Stimulated activated naive B cell treated with anti-CD40 and anti-IgM and Interleukin-4, amounts not matched to agents 10 μg/mL and 1 μg/mL and 100 μg/mL, for 72 hours (primary cell): Measurements from ENCODE around the gene MYL9.

Experiments
- ATAC-seq, 2 donors: fragments of 150-1000 bp; cut with Tn5 transposase; replicated peaks; 2 replicates each; pipeline ENCODE4 v1.10.0; 2021; ENCODE audit warnings: moderate library complexity in 1 of 2
- DNase-seq: peaks from one replicate; pipeline ENCODE4 v3.0.0; 2021
- H3K27ac Mint-ChIP-seq: one replicate; pipeline ENCODE4 v1.8.0; 2022; ENCODE audit warnings: mild to moderate bottlenecking, mixed read lengths
- H3K27me3 Mint-ChIP-seq, 2 donors: one replicate each; pipeline ENCODE4 v1.8.0; 2022; ENCODE audit warnings: mixed read lengths in 2 of 2
- H3K36me3 Mint-ChIP-seq, 2 donors: one replicate each; pipeline ENCODE4 v1.8.0; 2022; ENCODE audit warnings: mixed read lengths in 2 of 2, mild to moderate bottlenecking in 1 of 2
- H3K4me1 Mint-ChIP-seq, 2 donors: one replicate each; pipeline ENCODE4 v1.8.0; 2022; ENCODE audit warnings: mixed read lengths in 2 of 2, mild to moderate bottlenecking in 1 of 2
- H3K4me3 Mint-ChIP-seq, 2 donors: one replicate each; pipeline ENCODE4 v1.8.0; 2022; ENCODE audit warnings: mild to moderate bottlenecking in 2 of 2, mixed read lengths in 2 of 2, moderate library complexity in 1 of 2
- H3K9me3 Mint-ChIP-seq, 2 donors: one replicate each; pipeline ENCODE4 v1.8.0; 2022; ENCODE audit warnings: mixed read lengths in 2 of 2, mild to moderate bottlenecking in 1 of 2

The MYL9 gene

GRCh38 chr20:36538026-36538722, 3.1 kb upstream of the MYL9 start:
- ATAC-seq: no peak
- Mint-ChIP-seq H3K4me1 (peaks cover 5 to 34% of the 10 kb centered on the region in 2 donors), H3K9me3 (no peaks in the 10 kb centered on the region), H3K27me3 (no peaks in the 10 kb centered on the region), H3K27ac (no peak overlapping the region), H3K4me3 (no peak overlapping the region), H3K36me3 (no peaks in the 10 kb centered on the region)
- no peak for DNase-seq

DNA sequence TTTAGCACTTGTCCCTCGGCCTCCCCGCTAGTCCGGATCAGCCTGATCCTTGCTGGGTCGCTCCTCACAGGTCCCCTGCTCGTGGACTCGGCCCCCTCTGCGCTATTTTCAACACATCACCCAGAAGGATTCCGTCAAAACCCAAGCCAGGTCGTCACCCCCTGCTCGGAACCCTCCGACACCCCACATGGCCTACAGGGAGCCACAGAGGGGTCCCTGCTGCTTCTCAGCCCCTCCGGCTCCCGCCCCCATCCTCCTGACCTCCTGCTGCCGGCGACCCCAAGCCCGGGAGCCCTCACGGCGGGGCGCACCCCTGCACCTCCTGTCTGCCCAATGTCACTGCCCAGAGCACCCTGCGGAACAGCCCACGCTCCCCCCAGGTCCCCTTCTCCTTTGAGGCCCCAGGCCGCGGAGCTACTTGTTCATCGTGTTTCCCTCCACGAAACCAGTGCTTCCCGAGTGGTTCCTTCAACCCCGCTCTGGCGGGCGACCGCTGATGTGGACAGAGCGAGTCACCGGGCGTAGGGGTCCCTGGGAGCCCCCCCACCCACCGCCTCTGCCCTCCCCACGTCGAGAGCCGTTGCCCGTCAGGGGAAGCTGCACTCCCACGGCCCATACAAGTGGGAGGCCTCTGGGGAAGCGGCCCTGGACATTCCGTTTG, 638 bp upstream of the MYL9 start:
- H3K4me1 Mint-ChIP-seq: peaks cover 5 to 39% of the 10 kb centered on the region in 2 donors
- H3K36me3 Mint-ChIP-seq: no peaks in the 10 kb centered on the region
- peak overlapping the region; percentile 44 to 79 for H3K4me3 Mint-ChIP-seq
- DNase-seq (no peak), ATAC-seq (no peak)
- H3K27ac Mint-ChIP-seq: peak overlapping the region; percentile 69
- no peaks in the 10 kb centered on the region for H3K27me3 Mint-ChIP-seq
- no peaks in the 10 kb centered on the region for H3K9me3 Mint-ChIP-seq

- H3K9me3 Mint-ChIP-seq: no peaks in the 10 kb centered on the region
- H3K27ac Mint-ChIP-seq: no peak overlapping the region
- DNase-seq: no peak
- peak; percentile 12 to 29 for ATAC-seq
- peaks cover 9 to 51% of the 10 kb centered on the region in 2 donors for H3K4me1 Mint-ChIP-seq
- peak overlapping the region; percentile 62 to 79 for H3K4me3 Mint-ChIP-seq
- no peaks in the 10 kb centered on the region for H3K36me3 Mint-ChIP-seq
- no peaks in the 10 kb centered on the region for H3K27me3 Mint-ChIP-seq
These were observed 609 bp downstream of the MYL9 start for GRCh38 chr20:36541768-36542488.

- H3K4me3 Mint-ChIP-seq: peak overlapping the region in 1 of 2 donors; percentile 11
- H3K36me3 Mint-ChIP-seq: no peaks in the 10 kb centered on the region
- DNase-seq (no peak), ATAC-seq (no peak)
- H3K4me1 Mint-ChIP-seq: peaks cover 9 to 53% of the 10 kb centered on the region in 2 donors
- no peaks in the 10 kb centered on the region for H3K27me3 Mint-ChIP-seq
- no peaks in the 10 kb centered on the region for H3K9me3 Mint-ChIP-seq
- no peak overlapping the region for H3K27ac Mint-ChIP-seq
These were observed 1.3 kb downstream of the MYL9 start for GRCh38 chr20:36542516-36543183.

- no peaks in the 10 kb centered on the region for H3K27me3 Mint-ChIP-seq
- H3K36me3 Mint-ChIP-seq: no peaks in the 10 kb centered on the region
- H3K4me3 Mint-ChIP-seq: no peak overlapping the region
- H3K9me3 Mint-ChIP-seq: no peaks in the 10 kb centered on the region
- ATAC-seq (no peak), DNase-seq (no peak)
- no peak overlapping the region for H3K27ac Mint-ChIP-seq
- H3K4me1 Mint-ChIP-seq: peaks cover 9 to 53% of the 10 kb centered on the region in 2 donors
These were observed 2.1 kb downstream of the MYL9 start for GRCh38 chr20:36543184-36544133.

- ATAC-seq (no peak), DNase-seq (no peak)
- no peaks in the 10 kb centered on the region for H3K36me3 Mint-ChIP-seq
- H3K27me3 Mint-ChIP-seq: no peaks in the 10 kb centered on the region
- H3K9me3 Mint-ChIP-seq: no peaks in the 10 kb centered on the region
- no peak overlapping the region for H3K4me3 Mint-ChIP-seq
- H3K4me1 Mint-ChIP-seq: peaks cover 9 to 53% of the 10 kb centered on the region in 2 donors
- no peak overlapping the region for H3K27ac Mint-ChIP-seq
These were observed 3.1 kb downstream of the MYL9 start for GRCh38 chr20:36544134-36545018.

- Mint-ChIP-seq H3K27me3 (no peaks in the 10 kb centered on the region), H3K4me1 (peaks cover 6 to 43% of the 10 kb centered on the region in 2 donors), H3K4me3 (no peak overlapping the region), H3K9me3 (no peaks in the 10 kb centered on the region), H3K27ac (peak overlapping the region; percentile 69), H3K36me3 (no peaks in the 10 kb centered on the region)
- DNase-seq (no peak), ATAC-seq (no peak)
These were observed 4.9 kb downstream of the MYL9 start for GRCh38 chr20:36546111-36546736.

DNA sequence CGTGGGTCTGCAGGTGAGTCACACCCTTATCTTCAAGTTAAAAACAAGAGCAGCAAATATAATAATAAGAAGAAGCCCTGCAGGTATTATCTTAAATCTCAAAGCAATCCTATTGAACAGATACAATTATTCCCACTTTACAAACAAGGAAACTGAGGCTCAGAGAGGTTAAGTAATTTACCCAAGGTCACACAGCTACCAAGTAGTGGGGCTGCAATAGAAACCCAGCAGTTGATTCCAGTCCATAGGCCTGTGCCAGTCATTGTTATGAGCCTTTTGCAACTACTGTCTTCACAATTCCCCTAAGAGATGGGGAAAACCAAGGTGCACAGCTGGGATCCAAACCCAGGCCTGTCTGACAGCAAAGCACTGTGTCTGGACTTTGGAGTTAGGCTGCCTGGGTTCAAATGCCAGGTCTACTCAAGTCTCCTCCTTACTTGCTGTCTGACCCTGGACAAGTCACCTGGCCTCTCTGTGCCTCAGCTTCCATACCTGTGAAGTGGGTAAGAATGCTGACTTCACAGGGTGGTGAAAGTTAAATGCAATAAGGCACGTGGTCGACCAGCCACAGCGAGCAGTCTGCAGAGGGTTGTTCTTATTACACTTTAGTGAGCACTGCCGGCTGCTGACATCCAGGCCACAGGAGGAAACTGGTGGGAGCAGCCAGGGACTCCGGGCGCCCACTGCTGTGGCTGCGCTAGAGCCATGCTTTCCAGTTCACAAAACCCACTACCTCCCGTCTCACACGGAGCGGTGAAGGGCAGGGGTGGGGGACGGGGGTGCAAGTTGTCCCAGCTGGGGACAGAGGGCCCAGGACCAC, 6.1 kb downstream of the MYL9 start:
- no peak overlapping the region for H3K4me3 Mint-ChIP-seq
- H3K4me1 Mint-ChIP-seq: peaks cover 6 to 33% of the 10 kb centered on the region in 2 donors
- H3K27ac Mint-ChIP-seq: no peak overlapping the region
- no peaks in the 10 kb centered on the region for H3K36me3 Mint-ChIP-seq
- H3K27me3 Mint-ChIP-seq: no peaks in the 10 kb centered on the region
- H3K9me3 Mint-ChIP-seq: no peaks in the 10 kb centered on the region
- no peak for ATAC-seq
- no peak for DNase-seq

GRCh38 chr20:36548006-36548315, 6.6 kb downstream of the MYL9 start:
- no peak overlapping the region for H3K4me3 Mint-ChIP-seq
- no peaks in the 10 kb centered on the region for H3K9me3 Mint-ChIP-seq
- H3K4me1 Mint-ChIP-seq: peaks cover 4 to 27% of the 10 kb centered on the region in 2 donors
- no peak for ATAC-seq
- no peak for DNase-seq
- H3K27me3 Mint-ChIP-seq: no peaks in the 10 kb centered on the region
- no peaks in the 10 kb centered on the region for H3K36me3 Mint-ChIP-seq
- H3K27ac Mint-ChIP-seq: no peak overlapping the region

DNA sequence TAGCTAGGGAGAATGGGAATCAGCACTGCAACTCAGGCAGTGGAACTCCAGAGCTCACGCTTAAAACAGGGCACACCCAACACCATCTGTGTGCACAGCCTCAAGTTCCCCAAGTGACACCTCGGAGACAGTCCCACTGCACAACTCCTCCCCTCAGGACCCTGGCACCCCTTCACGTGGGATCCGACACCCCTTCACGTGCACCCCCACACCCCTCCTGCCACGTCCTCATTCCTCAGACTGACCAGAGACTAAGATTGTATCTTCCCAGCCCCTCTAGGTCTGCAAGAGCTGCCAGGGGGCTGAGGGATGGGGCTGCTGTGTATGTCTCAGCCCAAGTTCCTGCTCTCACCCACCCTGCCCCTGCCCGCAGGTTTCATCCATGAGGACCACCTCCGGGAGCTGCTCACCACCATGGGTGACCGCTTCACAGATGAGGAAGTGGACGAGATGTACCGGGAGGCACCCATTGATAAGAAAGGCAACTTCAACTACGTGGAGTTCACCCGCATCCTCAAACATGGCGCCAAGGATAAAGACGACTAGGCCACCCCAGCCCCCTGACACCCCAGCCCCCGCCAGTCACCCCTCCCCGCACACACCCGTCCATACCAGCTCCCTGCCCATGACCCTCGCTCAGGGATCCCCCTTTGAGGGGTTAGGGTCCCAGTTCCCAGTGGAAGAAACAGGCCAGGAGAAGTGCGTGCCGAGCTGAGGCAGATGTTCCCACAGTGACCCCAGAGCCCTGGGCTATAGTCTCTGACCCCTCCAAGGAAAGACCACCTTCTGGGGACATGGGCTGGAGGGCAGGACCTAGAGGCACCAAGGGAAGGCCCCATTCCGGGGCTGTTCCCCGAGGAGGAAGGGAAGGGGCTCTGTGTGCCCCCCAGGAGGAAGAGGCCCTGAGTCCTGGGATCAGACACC, 7.6 kb downstream of the MYL9 start:
- ATAC-seq: no peak
- no peak overlapping the region for H3K4me3 Mint-ChIP-seq

GRCh38 chr20:36549628-36549941, 8.3 kb downstream of the MYL9 start:
- Mint-ChIP-seq H3K27ac (no peak overlapping the region), H3K36me3 (no peaks in the 10 kb centered on the region), H3K4me1 (peaks cover 6 to 14% of the 10 kb centered on the region in 2 donors), H3K9me3 (no peaks in the 10 kb centered on the region), H3K4me3 (no peak overlapping the region), H3K27me3 (no peaks in the 10 kb centered on the region)
- DNase-seq (no peak), ATAC-seq (no peak)

More for the DNA sequence above, 7.6 kb downstream of the MYL9 start:
- no peaks in the 10 kb centered on the region for H3K9me3 Mint-ChIP-seq
- peak overlapping the region; percentile 20 for H3K27ac Mint-ChIP-seq
- H3K36me3 Mint-ChIP-seq: no peaks in the 10 kb centered on the region
- H3K27me3 Mint-ChIP-seq: no peaks in the 10 kb centered on the region
- H3K4me1 Mint-ChIP-seq: peaks cover 6 to 17% of the 10 kb centered on the region in 2 donors
- DNase-seq: no peak
